T47D (cell line): ENCODE results near the gene NAA16.

Experiments
- DNase-seq, 2 experiments: peaks; one replicate each; pipeline versions ENCODE4 v3.0.0 to v3.0.0-alpha.2; 2011 to 2012; ENCODE audit warnings: low read depth in 1 of 2, low spot score in 1 of 2
- JUND ChIP-seq: IDR thresholded peaks from 2 replicates; pipeline ENCODE4 v1.6.1; 2012; ENCODE audit warnings: low read depth
- in situ Hi-C: cut with HindIII; loops from 2 replicates; pipeline ENCODE4 v1.10.0; 2016; ENCODE audit warnings: low sequenced_read_pairs, low pct_unique_long_range_greater_than_20kb

The NAA16 gene

GRCh38 chr13:41312176-41312500 is 1.1 kb downstream of the NAA16 start:
- no peak for DNase-seq

GRCh38 chr13:41313117-41313516 is 2.0 kb downstream of the NAA16 start:
- no peak for TF ChIP-seq JUND
- DNase-seq = no peak
- in situ Hi-C loops = no loop called here

More at GRCh38 chr13:41312176-41312500, 1.1 kb downstream of the NAA16 start:
- TF ChIP-seq JUND = no peak
- in situ Hi-C loops = no loop called here

GRCh38 chr13:41313659-41314197 is 2.7 kb downstream of the NAA16 start:
- DNase-seq = no peak
- in situ Hi-C loops = no loop called here
- TF ChIP-seq JUND = no peak

- in situ Hi-C loops = no loop called here
- TF ChIP-seq JUND = no peak
- no peak for DNase-seq
Measured at GRCh38 chr13:41315443-41316047, 4.5 kb downstream of the NAA16 start.

GRCh38 chr13:41317243-41317642 is 6.2 kb downstream of the NAA16 start:
- DNase-seq = no peak
- TF ChIP-seq JUND = no peak
- in situ Hi-C loops = no loop called here

GRCh38 chr13:41325752-41326151 is 14.7 kb downstream of the NAA16 start:
- no peak for TF ChIP-seq JUND
- no peak for DNase-seq
- in situ Hi-C loops = no loop called here

- in situ Hi-C loops = no loop called here
- no peak for DNase-seq
- no peak for TF ChIP-seq JUND
Measured at GRCh38 chr13:41326661-41327060, 15.6 kb downstream of the NAA16 start.

GRCh38 chr13:41327994-41328790 is 17.1 kb downstream of the NAA16 start:
- no peak for DNase-seq
- in situ Hi-C loops = no loop called here
- TF ChIP-seq JUND = no peak

- in situ Hi-C loops = no loop called here
- TF ChIP-seq JUND = no peak
- no peak for DNase-seq
Measured at GRCh38 chr13:41332829-41333228, 21.8 kb downstream of the NAA16 start.

GRCh38 chr13:41334810-41335209 is 23.7 kb downstream of the NAA16 start:
- in situ Hi-C loops = no loop called here
- DNase-seq = no peak
- no peak for TF ChIP-seq JUND

GRCh38 chr13:41344358-41344757 is 33.3 kb downstream of the NAA16 start:
- TF ChIP-seq JUND = no peak
- in situ Hi-C loops = no loop called here
- peak in 1 of 2 experiments; percentile 4 for DNase-seq

- in situ Hi-C loops = no loop called here
- no peak for DNase-seq
Measured at GRCh38 chr13:41345165-41345913, 34.3 kb downstream of the NAA16 start.

GRCh38 chr13:41345914-41346589 is 35.0 kb downstream of the NAA16 start:
- no peak for DNase-seq
- in situ Hi-C loops = no loop called here
- TF ChIP-seq JUND = no peak

More at GRCh38 chr13:41345165-41345913, 34.3 kb downstream of the NAA16 start:
- no peak for TF ChIP-seq JUND
